Memory B cell (primary cell): ENCODE results near the gene CDKN2D.
"Not testable (repeated sequence)": the region's sequence is repeated elsewhere in the genome, so short reads cannot be mapped to it uniquely, and the experiment has no call there.

Source experiments
- ATAC-seq: fragments of 150-1000 bp; cut with Tn5 transposase; 2 replicates; pipeline ENCODE4 v1.10.0; 2021; ENCODE audit warnings: low read depth, mild to moderate bottlenecking, moderate library complexity
- DNase-seq, 2 donors: peaks; one replicate each; pipeline ENCODE4 v3.0.0; 2022; ENCODE audit warnings: low spot score in 2 of 2
- H3K27ac Mint-ChIP-seq: one replicate; pipeline ENCODE4 v1.8.0; 2022; ENCODE audit warnings: mild to moderate bottlenecking, moderate library complexity, mixed read lengths
- H3K27me3 Mint-ChIP-seq: one replicate; pipeline ENCODE4 v1.8.0; 2022; ENCODE audit warnings: mixed read lengths
- H3K36me3 Mint-ChIP-seq: one replicate; pipeline ENCODE4 v1.8.0; 2022; ENCODE audit warnings: mild to moderate bottlenecking, mixed read lengths
- H3K4me1 Mint-ChIP-seq: one replicate; pipeline ENCODE4 v1.8.0; 2022; ENCODE audit warnings: mixed read lengths
- H3K4me3 Mint-ChIP-seq: one replicate; pipeline ENCODE4 v1.8.0; 2022; ENCODE audit warnings: mild to moderate bottlenecking, moderate library complexity, mixed read lengths
- H3K9me3 Mint-ChIP-seq: one replicate; pipeline ENCODE4 v1.8.0; 2022; ENCODE audit warnings: mixed read lengths

The CDKN2D gene

DNA sequence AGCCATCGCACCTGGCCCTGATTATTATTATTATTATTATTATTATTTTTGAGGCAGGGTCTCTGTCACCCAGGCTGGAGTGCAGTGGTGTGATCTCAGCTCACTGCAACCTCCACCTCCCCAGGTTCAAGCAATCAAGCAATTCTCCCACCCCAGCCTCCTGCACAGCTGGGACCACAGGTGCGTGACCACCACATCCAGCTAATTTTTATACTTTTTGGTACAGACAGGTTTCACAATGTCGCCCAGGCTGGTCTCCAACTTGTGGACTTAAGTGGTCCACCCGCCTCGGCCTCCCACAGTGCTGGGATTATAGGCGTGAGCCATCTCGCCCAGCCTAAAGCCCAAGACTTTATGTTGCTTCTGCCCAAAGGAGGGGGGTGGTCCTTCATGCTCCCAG lies 24.4 kb upstream of the CDKN2D start:
- DNase-seq = no peak
- no peak for ATAC-seq
- H3K27me3 Mint-ChIP-seq = no peaks in the 10 kb centered on the region
- no peaks in the 10 kb centered on the region for H3K9me3 Mint-ChIP-seq
- no peak overlapping the region for H3K4me3 Mint-ChIP-seq
- H3K27ac Mint-ChIP-seq = no peak overlapping the region
- no peaks in the 10 kb centered on the region for H3K36me3 Mint-ChIP-seq
- peaks cover 26% of the 10 kb centered on the region for H3K4me1 Mint-ChIP-seq

DNA sequence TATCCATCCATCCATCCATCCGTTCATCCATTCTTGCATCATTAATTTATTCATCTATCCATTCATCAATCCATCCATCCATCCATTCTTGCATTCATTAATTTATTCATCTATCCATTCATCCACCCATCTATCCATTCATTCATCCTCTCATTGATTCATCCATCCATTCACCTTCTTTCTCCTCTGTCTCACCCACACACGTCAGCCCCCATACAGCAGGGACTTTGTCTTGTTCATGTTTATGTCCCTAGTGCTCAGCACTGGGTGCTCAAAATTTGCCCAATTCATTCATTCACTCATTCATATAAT lies 19.0 kb upstream of the CDKN2D start:
- peaks cover 4% of the 10 kb centered on the region for H3K27me3 Mint-ChIP-seq
- ATAC-seq = no peak
- H3K27ac Mint-ChIP-seq = no peak overlapping the region
- H3K9me3 Mint-ChIP-seq = peaks cover 6% of the 10 kb centered on the region
- DNase-seq = no peak
- H3K4me3 Mint-ChIP-seq = no peak overlapping the region
- H3K36me3 Mint-ChIP-seq = no peaks in the 10 kb centered on the region
- peaks cover 16% of the 10 kb centered on the region for H3K4me1 Mint-ChIP-seq

GRCh38 chr19:10587022-10587838 lies 18.5 kb upstream of the CDKN2D start, which contains the start of gene AP1M2:
TSS of gene AP1M2 (minus strand) at chr19:10587312. CDS start at chr19:10587231, 81 bp downstream.
- H3K4me1 Mint-ChIP-seq = peaks cover 16% of the 10 kb centered on the region
- ATAC-seq (no peak), DNase-seq (no peak)
- peaks cover 6% of the 10 kb centered on the region for H3K9me3 Mint-ChIP-seq
- no peak within 1 kb of the TSS for H3K27ac Mint-ChIP-seq
- H3K4me3 Mint-ChIP-seq = no peak within 1 kb of the TSS
- no peaks in the 10 kb centered on the region for H3K36me3 Mint-ChIP-seq
- peaks cover 4% of the 10 kb centered on the region for H3K27me3 Mint-ChIP-seq

- peaks cover 4% of the 10 kb centered on the region for H3K27me3 Mint-ChIP-seq
- no peak for DNase-seq
- no peak overlapping the region for H3K27ac Mint-ChIP-seq
- no peak for ATAC-seq
- H3K36me3 Mint-ChIP-seq = no peaks in the 10 kb centered on the region
- H3K9me3 Mint-ChIP-seq = peaks cover 6% of the 10 kb centered on the region
- peaks cover 16% of the 10 kb centered on the region for H3K4me1 Mint-ChIP-seq
- H3K4me3 Mint-ChIP-seq = no peak overlapping the region
Measured at GRCh38 chr19:10586396-10586795, 17.6 kb upstream of the CDKN2D start.

GRCh38 chr19:10583036-10583776 lies 14.4 kb upstream of the CDKN2D start:
- ATAC-seq (no peak), DNase-seq (no peak)
- Mint-ChIP-seq H3K27me3 (peaks cover 4% of the 10 kb centered on the region), H3K4me1 (peaks cover 21% of the 10 kb centered on the region), H3K4me3 (no peak overlapping the region), H3K27ac (no peak overlapping the region), H3K36me3 (no peaks in the 10 kb centered on the region), H3K9me3 (peaks cover 6% of the 10 kb centered on the region)

DNA sequence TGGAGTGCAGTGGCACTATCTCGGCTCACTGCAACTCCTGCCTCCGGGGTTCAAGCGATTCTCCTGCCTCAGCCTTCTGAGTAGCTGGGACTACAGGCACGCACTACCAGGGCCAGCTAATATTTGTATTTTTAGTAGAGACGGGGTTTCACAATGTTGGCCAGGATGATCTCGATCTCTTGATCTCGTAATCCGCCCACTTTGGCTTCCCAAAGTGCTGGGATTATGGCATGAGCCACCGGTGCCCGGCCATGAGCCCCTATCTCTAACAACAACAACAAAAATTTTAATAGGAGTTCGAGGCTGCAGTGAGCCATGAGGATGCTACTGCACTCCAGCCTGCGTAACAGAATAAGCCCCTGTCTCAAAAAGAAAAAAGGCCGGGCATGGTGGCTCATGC lies 13.3 kb upstream of the CDKN2D start:
- no peak for ATAC-seq
- no peak overlapping the region for H3K4me3 Mint-ChIP-seq
- peaks cover 14% of the 10 kb centered on the region for H3K4me1 Mint-ChIP-seq
- no peaks in the 10 kb centered on the region for H3K27me3 Mint-ChIP-seq
- H3K27ac Mint-ChIP-seq = no peak overlapping the region
- H3K9me3 Mint-ChIP-seq = no peaks in the 10 kb centered on the region
- no peak for DNase-seq
- H3K36me3 Mint-ChIP-seq = no peaks in the 10 kb centered on the region

- Mint-ChIP-seq H3K4me3 (no peak overlapping the region), H3K4me1 (peaks cover 14% of the 10 kb centered on the region), H3K36me3 (no peaks in the 10 kb centered on the region), H3K9me3 (no peaks in the 10 kb centered on the region), H3K27me3 (no peaks in the 10 kb centered on the region), H3K27ac (peak overlapping the region; percentile 35)
- ATAC-seq (peak; percentile 96), DNase-seq (peak; percentile 89 to 93)
Measured at GRCh38 chr19:10580979-10581631, 12.3 kb upstream of the CDKN2D start.

DNA sequence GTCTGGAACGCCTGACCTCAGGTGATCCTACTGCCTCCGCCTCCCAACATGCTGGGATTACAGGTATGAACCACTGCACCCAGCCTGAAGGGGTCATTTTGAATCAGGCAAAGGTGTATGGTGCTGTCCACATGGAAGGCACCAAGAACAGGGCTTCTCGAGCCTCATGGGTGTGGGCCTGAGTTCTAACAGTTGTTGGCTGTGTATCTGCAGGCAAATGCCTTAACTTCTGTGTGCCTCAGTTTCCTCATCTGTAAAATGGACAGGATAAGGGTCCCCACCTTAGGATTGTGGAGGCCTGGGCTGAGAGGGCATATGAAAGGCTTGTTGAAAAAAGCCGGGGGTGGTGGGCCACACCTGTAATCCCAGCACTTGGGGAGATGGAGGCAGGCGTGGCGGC lies 9.2 kb upstream of the CDKN2D start:
- Mint-ChIP-seq H3K27ac (no peak overlapping the region), H3K36me3 (no peaks in the 10 kb centered on the region), H3K27me3 (no peaks in the 10 kb centered on the region), H3K4me1 (peaks cover 5% of the 10 kb centered on the region), H3K9me3 (no peaks in the 10 kb centered on the region), H3K4me3 (no peak overlapping the region)
- no peak for DNase-seq
- ATAC-seq = no peak

- H3K9me3 Mint-ChIP-seq = no peaks in the 10 kb centered on the region
- ATAC-seq (no peak), DNase-seq (no peak)
- no peaks in the 10 kb centered on the region for H3K36me3 Mint-ChIP-seq
- H3K4me3 Mint-ChIP-seq = no peak overlapping the region
- no peak overlapping the region for H3K27ac Mint-ChIP-seq
- H3K27me3 Mint-ChIP-seq = no peaks in the 10 kb centered on the region
- peaks cover 7% of the 10 kb centered on the region for H3K4me1 Mint-ChIP-seq
Measured at GRCh38 chr19:10575011-10575716, 6.4 kb upstream of the CDKN2D start.

- no peaks in the 10 kb centered on the region for H3K36me3 Mint-ChIP-seq
- no peaks in the 10 kb centered on the region for H3K27me3 Mint-ChIP-seq
- no peaks in the 10 kb centered on the region for H3K9me3 Mint-ChIP-seq
- ATAC-seq (no peak), DNase-seq (no peak)
- no peak overlapping the region for H3K4me3 Mint-ChIP-seq
- peaks cover 7% of the 10 kb centered on the region for H3K4me1 Mint-ChIP-seq
- no peak overlapping the region for H3K27ac Mint-ChIP-seq
Measured at GRCh38 chr19:10574462-10574861, 5.7 kb upstream of the CDKN2D start.

DNA sequence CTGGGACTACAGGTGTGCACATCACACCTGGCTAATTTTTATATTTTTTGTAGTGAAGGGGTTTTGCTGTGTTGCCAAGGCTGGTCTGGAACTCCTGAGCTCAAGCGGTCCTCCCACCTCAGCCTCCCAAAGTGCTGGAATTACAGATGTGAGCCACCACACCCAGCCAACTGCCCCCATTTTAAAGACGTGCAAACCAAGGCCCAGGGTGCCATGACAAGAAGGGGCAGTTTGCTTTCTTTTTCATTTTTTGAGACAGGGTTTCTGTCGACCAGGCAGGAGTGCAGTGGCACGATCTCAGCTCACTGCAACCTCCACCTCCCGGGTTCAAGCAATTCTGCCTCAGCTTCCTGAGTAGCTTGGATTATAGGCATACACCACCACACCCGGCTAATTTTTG lies 5.0 kb upstream of the CDKN2D start:
- H3K27ac Mint-ChIP-seq, H3K27me3 Mint-ChIP-seq, H3K36me3 Mint-ChIP-seq, H3K4me1 Mint-ChIP-seq, H3K4me3 Mint-ChIP-seq, ATAC-seq, DNase-seq, H3K9me3 Mint-ChIP-seq: not testable (repeated sequence)

GRCh38 chr19:10568062-10568825 lies 535 bp downstream of the CDKN2D start:
- Mint-ChIP-seq H3K4me1 (peaks cover 31% of the 10 kb centered on the region), H3K4me3 (peak overlapping the region; percentile 91), H3K9me3 (no peaks in the 10 kb centered on the region), H3K27me3 (no peaks in the 10 kb centered on the region), H3K36me3 (peaks cover 9% of the 10 kb centered on the region), H3K27ac (peak overlapping the region; percentile 87)
- ATAC-seq = peak; percentile 5
- no peak for DNase-seq

GRCh38 chr19:10567656-10568055 lies 1.1 kb downstream of the CDKN2D start:
- no peak for DNase-seq
- H3K27ac Mint-ChIP-seq = peak overlapping the region; percentile 87
- H3K27me3 Mint-ChIP-seq = no peaks in the 10 kb centered on the region
- peaks cover 9% of the 10 kb centered on the region for H3K36me3 Mint-ChIP-seq
- no peak for ATAC-seq
- H3K9me3 Mint-ChIP-seq = no peaks in the 10 kb centered on the region
- H3K4me1 Mint-ChIP-seq = peaks cover 31% of the 10 kb centered on the region
- H3K4me3 Mint-ChIP-seq = peak overlapping the region; percentile 91
